GM19035 (cell line): ENCODE data around the gene IL19.
"Not testable (repeated sequence)": the region's sequence is repeated elsewhere in the genome, so short reads cannot be mapped to it uniquely, and the experiment has no call there.

Experiments used
- ATAC-seq: cut with Tn5 transposase; IDR thresholded peaks from one replicate; pipeline ENCODE4 v1.9.1; 2021; ENCODE audit not compliant: unreplicated experiment

IL19 gene

GRCh38 chr1:206739411-206740076 lies 31.0 kb upstream of the IL19 start:
- ATAC-seq, result peak; percentile 90

GRCh38 chr1:206741142-206741701 lies 29.4 kb upstream of the IL19 start:
- no peak for ATAC-seq

GRCh38 chr1:206742719-206743383 lies 27.7 kb upstream of the IL19 start:
- no peak for ATAC-seq

GRCh38 chr1:206744683-206745082 lies 25.9 kb upstream of the IL19 start:
- no peak for ATAC-seq

GRCh38 chr1:206745301-206745700 lies 25.3 kb upstream of the IL19 start:
- ATAC-seq, result no peak

- ATAC-seq, result no peak
These were observed 22.1 kb upstream of the IL19 start for GRCh38 chr1:206748348-206749030.

- no peak for ATAC-seq
These were observed 18.7 kb upstream of the IL19 start for GRCh38 chr1:206751891-206752290.

GRCh38 chr1:206752481-206752880 lies 18.1 kb upstream of the IL19 start:
- ATAC-seq, result no peak

GRCh38 chr1:206753141-206753540 lies 17.4 kb upstream of the IL19 start:
- no peak for ATAC-seq

GRCh38 chr1:206754011-206754410 lies 16.6 kb upstream of the IL19 start:
- no peak for ATAC-seq

- ATAC-seq, result no peak
These were observed 12.9 kb upstream of the IL19 start for GRCh38 chr1:206757524-206758266.

- ATAC-seq, result no peak
These were observed 10.0 kb upstream of the IL19 start for GRCh38 chr1:206760590-206760989.

- ATAC-seq, result no peak
These were observed 9.3 kb upstream of the IL19 start for GRCh38 chr1:206761159-206761768.

- not testable (repeated sequence) for ATAC-seq
These were observed 7.7 kb upstream of the IL19 start for GRCh38 chr1:206762741-206763364.

- not testable (repeated sequence) for ATAC-seq
These were observed 4.8 kb upstream of the IL19 start for GRCh38 chr1:206765771-206766170.

- ATAC-seq, result peak; percentile 57
These were observed 4.2 kb upstream of the IL19 start for GRCh38 chr1:206766251-206766856.

- ATAC-seq, result peak; percentile 12
These were observed 1.9 kb upstream of the IL19 start for GRCh38 chr1:206768472-206769303.

- ATAC-seq, result peak; percentile 66
These were observed 1.3 kb upstream of the IL19 start for GRCh38 chr1:206769304-206769731.

GRCh38 chr1:206771338-206771692 lies 742 bp downstream of the IL19 start:
- no peak for ATAC-seq
